ENCODE results near the gene ZBTB7C. TPM values are rescaled to one million over a fixed set of nuclear protein-coding genes. Genes with fewer than 3 reads are reported as not detected.
A peak's percentile ranks its signal among the peaks of the same experiment; 100 is the strongest.

The ZBTB7C gene
- polyA plus RNA-seq, 1 donor (not counting 4 experiments of a cell fraction or from before 2014, with no cell fraction given) = 0.58 TPM

DNA sequence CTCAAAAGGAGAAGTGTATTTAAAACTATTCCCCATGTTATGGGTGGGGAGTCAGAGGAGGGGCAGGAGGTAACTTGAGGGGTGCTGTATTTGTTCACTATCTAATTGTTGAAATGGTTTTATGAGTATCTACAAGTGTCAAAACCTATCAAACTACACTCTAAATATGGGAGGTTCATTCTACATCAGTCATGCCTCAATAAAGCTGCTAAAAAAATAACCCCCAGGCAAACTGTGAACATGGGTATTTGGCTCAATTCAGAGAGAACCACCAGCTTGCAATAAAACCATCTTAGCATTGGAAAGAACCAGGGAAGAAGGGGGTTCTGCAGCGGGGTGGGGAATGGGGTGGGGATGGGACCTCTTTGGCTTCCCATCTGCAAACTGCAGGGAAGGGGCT lies 302.7 kb downstream of the ZBTB7C start:
- Histone ChIP-seq H3K9ac (ENCODE audit: control insufficient read depth, extremely low read depth, insufficient read depth, low read length) (no peak overlapping the region), H3K36me3 (ENCODE audit: control insufficient read depth in 2 of 2, extremely low read depth in 1 of 2, insufficient read depth in 2 of 2, low read length in 2 of 2) (no peaks in the 10 kb centered on the region), H3K79me2 (ENCODE audit: control insufficient read depth, insufficient read depth, low read length) (no peaks in the 10 kb centered on the region), H3K4me1 (ENCODE audit: control insufficient read depth, extremely low read depth, insufficient read depth, low read length) (no peaks in the 10 kb centered on the region), H3K9me1 (ENCODE audit: control insufficient read depth, extremely low read depth, insufficient read depth, low read length) (no peaks in the 10 kb centered on the region), H3K4me3 (ENCODE audit: control insufficient read depth in 2 of 3, extremely low read depth in 1 of 3, insufficient read depth in 2 of 3, low read depth in 1 of 3, low read length in 3 of 3) (no peak overlapping the region), H3K27ac (ENCODE audit: control insufficient read depth, insufficient read depth, low read length) (no peak overlapping the region), H3K4me2 (ENCODE audit: control insufficient read depth, extremely low read depth, insufficient read depth, low read depth, low read length) (no peak overlapping the region), H4K20me1 (ENCODE audit: control insufficient read depth, extremely low read depth, insufficient read depth, low read length) (no peaks in the 10 kb centered on the region), H3K9me3 (ENCODE audit: control insufficient read depth, low read depth, low read length) (no peaks in the 10 kb centered on the region), H3K27me3 (ENCODE audit: control insufficient read depth, extremely low read depth, insufficient read depth, low read length) (peaks cover 30% of the 10 kb centered on the region), H2AFZ (ENCODE audit: control insufficient read depth, low read length) (no peak overlapping the region)
- TF ChIP-seq CTCF (optimal IDR thresholded peaks at IDR 0.05 in 1 of 3, IDR thresholded peaks at IDR 0.05 in 1 of 3, conservative IDR thresholded peaks at IDR 0.05 in 1 of 3; ENCODE audit: extremely low read depth in 1 of 3, insufficient read depth in 2 of 3, low read length in 3 of 3) (no peak), EZH2 (IDR thresholded peaks at IDR 0.05; ENCODE audit: low read length) (no peak)
- FAIRE-seq = no peak
- no peak for DNase-seq (ENCODE audit: low read depth, low spot score)
- dilution Hi-C loops (cut with MboI; ENCODE audit: extremely low pct_ligation_motif_present, low sequenced_read_pairs) = no loop called here

DNA sequence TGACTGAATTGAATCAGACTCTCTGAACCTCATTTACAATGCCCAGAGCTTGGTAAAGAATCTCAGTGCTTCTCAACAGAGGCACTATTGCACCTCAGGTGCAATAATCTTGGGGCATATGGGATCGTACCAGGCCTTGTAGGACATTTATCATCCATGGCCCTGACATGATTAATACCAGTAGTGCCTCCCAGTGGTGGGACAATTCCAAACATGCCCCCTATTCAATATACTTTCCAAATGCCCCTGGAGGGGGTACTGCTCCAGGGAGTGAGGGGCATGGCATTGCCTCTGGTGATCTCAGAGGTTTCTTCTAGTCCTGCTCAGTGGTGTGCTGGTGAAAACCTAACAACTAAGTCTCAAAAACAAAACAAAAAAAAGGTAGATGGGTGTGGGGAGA lies 303.9 kb downstream of the ZBTB7C start:
- Histone ChIP-seq H3K27ac (ENCODE audit: control insufficient read depth, insufficient read depth, low read length) (no peak overlapping the region), H3K9me1 (ENCODE audit: control insufficient read depth, extremely low read depth, insufficient read depth, low read length) (no peaks in the 10 kb centered on the region), H3K9ac (ENCODE audit: control insufficient read depth, extremely low read depth, insufficient read depth, low read length) (no peak overlapping the region), H3K4me1 (ENCODE audit: control insufficient read depth, extremely low read depth, insufficient read depth, low read length) (no peaks in the 10 kb centered on the region), H2AFZ (ENCODE audit: control insufficient read depth, low read length) (no peak overlapping the region), H3K27me3 (ENCODE audit: control insufficient read depth, extremely low read depth, insufficient read depth, low read length) (peaks cover 28% of the 10 kb centered on the region), H3K79me2 (ENCODE audit: control insufficient read depth, insufficient read depth, low read length) (no peaks in the 10 kb centered on the region), H3K4me3 (ENCODE audit: control insufficient read depth in 2 of 3, extremely low read depth in 1 of 3, insufficient read depth in 2 of 3, low read depth in 1 of 3, low read length in 3 of 3) (no peak overlapping the region), H3K36me3 (ENCODE audit: control insufficient read depth in 2 of 2, extremely low read depth in 1 of 2, insufficient read depth in 2 of 2, low read length in 2 of 2) (no peaks in the 10 kb centered on the region), H3K9me3 (ENCODE audit: control insufficient read depth, low read depth, low read length) (no peaks in the 10 kb centered on the region), H3K4me2 (ENCODE audit: control insufficient read depth, extremely low read depth, insufficient read depth, low read depth, low read length) (no peak overlapping the region), H4K20me1 (ENCODE audit: control insufficient read depth, extremely low read depth, insufficient read depth, low read length) (no peaks in the 10 kb centered on the region)
- FAIRE-seq = peak; percentile 9
- dilution Hi-C loops (cut with MboI; ENCODE audit: extremely low pct_ligation_motif_present, low sequenced_read_pairs) = no loop called here
- peak; percentile 22 to 61 (median 26) for TF ChIP-seq CTCF (optimal IDR thresholded peaks at IDR 0.05 in 1 of 3, IDR thresholded peaks at IDR 0.05 in 1 of 3, conservative IDR thresholded peaks at IDR 0.05 in 1 of 3; ENCODE audit: extremely low read depth in 1 of 3, insufficient read depth in 2 of 3, low read length in 3 of 3)
- no peak for TF ChIP-seq EZH2 (IDR thresholded peaks at IDR 0.05; ENCODE audit: low read length)
- DNase-seq (ENCODE audit: low read depth, low spot score) = no peak
